ENCODE data around the gene SLC25A26.
A peak's percentile ranks its signal among the peaks of the same experiment; 100 is the strongest.

The SLC25A26 gene

DNA sequence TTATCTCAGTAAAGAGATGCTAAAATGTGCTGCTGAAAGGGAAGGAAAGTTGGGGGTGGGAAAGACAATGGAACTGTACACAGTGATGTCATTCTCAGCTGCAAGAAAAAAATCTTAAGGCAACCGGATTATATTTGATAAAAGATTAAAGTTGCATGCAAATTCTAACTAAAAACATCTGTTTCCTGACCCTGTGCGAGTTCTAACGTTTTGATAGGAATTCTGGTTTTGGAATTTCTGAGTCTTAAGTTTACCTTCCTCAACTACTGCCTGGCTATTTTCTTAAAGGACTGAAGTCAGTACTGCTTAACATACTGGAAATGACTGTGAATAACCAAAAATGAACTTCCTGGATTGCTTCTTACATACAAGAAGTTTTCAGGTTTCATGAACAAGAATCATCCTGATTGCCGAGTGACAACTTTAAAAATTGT, 115.5 kb downstream of the SLC25A26 start:
- DNase-seq = no peak

- DNase-seq = no peak
These were observed 118.1 kb downstream of the SLC25A26 start for GRCh38 chr3:66338927-66339326.

- DNase-seq = no peak
These were observed 122.0 kb downstream of the SLC25A26 start for GRCh38 chr3:66342717-66343356.

DNA sequence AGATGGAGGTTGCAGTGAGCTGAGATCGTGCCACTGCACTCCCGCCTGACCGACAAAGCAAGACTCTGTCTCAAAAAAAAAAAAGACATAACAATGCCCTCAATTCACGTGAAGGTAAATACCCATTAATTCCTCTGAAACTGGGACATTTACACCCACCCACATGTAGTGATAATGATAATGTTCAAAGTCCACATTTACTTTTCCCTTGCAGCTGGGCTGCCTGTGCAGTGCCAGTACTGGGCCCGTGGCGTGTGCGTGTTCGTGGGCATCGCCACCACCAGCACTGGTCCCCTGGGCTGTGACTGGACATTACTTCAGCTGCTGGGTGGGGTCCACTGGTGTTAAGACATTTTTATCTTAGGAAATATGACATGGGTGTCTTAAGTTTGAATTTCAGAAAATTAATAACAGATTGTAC, 123.6 kb downstream of the SLC25A26 start:
- DNase-seq = no peak

GRCh38 chr3:66344848-66345578, 124.2 kb downstream of the SLC25A26 start:
- no peak for DNase-seq

- no peak for DNase-seq
These were observed 127.9 kb downstream of the SLC25A26 start for GRCh38 chr3:66348704-66349103.

DNA sequence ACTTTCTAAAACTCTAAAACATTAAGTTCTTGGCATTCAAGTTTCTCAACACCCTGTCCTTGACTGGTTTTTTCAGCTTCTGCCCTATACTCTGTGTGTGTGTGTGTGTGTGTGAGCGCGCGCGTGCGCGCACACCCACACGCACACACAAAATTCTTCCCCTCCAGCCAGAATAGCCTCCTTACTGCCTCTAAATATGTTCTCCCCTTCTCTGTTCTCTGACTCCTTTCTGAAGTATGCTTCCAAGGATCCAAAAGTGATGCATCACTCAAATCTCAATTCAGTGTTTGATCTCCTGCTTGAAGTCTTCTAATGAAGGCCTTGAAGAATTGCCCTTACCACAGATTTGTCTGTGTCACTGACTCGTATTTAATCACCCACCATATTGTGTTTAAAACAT, 129.8 kb downstream of the SLC25A26 start:
- no peak for DNase-seq

DNA sequence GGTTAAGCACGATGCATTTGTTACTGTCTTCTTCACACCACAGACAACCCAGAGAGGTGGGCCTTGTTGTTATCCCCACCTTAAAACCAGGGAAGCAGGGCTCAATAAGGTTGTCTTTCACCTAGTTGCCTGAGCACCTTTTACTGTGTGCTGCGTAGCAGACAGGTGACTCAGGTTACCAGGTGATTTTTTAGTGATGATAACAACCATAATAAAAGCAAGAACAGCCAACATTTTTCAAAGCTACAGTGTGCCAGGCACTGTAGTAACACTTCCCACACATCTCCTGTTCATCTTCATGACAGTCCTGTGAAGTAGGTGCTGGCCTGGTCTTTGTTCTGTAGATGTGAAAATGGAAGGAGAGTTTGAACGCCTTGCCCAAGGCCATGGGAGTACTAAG, 132.2 kb downstream of the SLC25A26 start:
- DNase-seq = no peak

- no peak for DNase-seq
These were observed 132.7 kb downstream of the SLC25A26 start for GRCh38 chr3:66353530-66353929.

DNA sequence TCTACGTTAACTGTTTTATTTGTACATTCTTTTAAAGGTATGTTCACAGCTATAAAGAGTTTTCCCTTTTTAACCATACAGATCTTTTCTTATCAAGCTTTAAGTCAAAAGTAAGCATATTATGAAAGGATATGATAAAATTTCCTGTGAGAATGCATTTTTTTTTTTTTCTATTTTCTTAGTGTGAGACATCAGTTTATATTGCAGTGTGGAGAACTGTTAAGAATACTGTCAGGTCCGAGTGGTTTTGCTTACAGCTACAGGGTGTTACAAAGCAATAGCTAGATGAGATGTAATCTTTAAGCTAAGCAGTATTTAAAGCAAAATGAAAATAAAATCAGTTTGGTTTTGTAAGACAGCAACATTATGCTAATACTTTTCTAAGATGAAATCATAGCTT, 133.2 kb downstream of the SLC25A26 start:
- DNase-seq = no peak

- no peak for DNase-seq
These were observed 134.6 kb downstream of the SLC25A26 start for GRCh38 chr3:66355394-66355793.

- DNase-seq = no peak
These were observed 135.2 kb downstream of the SLC25A26 start for GRCh38 chr3:66355997-66356396.

DNA sequence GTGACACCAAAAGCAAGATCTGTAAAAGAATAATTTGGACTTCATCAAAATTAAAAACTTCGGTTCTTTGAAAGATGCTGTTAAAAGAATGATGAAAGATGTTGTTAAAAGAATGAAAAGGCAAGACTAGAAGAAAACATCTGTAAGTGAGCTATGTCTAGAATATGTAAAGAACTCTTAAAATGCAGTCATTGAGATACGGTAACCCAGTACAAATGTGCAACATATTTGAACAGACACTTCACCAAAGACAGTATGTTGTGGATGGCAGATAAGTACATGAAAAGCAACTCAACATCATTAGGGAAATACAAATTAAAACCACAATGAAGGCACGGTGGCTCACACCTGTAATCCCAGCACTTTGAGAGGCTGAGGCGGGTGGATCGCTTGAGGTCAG, 140.6 kb downstream of the SLC25A26 start:
- DNase-seq = no peak

- no peak for DNase-seq
These were observed 141.7 kb downstream of the SLC25A26 start for GRCh38 chr3:66362541-66362941.

DNA sequence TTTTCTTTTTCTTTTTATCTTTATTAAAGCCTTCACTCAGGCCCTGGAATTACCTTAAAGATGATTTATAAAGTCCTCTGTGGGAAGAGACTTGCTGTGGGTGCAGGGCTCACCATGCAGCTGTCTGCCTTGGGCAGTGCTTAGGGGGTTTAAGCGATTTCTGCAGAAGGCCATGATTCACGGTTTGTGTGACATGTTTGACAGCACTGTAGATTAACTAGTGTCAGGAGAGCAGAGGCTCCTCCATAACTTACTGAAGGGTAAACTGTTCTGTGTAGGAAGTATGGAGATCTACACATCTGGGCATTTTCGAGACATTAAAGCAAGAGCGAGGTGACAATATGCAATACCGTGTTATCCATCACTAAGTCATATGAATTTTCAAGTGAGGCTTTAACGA, 142.3 kb downstream of the SLC25A26 start:
- no peak for DNase-seq

GRCh38 chr3:66365080-66365479, 144.3 kb downstream of the SLC25A26 start:
- DNase-seq = no peak

DNA sequence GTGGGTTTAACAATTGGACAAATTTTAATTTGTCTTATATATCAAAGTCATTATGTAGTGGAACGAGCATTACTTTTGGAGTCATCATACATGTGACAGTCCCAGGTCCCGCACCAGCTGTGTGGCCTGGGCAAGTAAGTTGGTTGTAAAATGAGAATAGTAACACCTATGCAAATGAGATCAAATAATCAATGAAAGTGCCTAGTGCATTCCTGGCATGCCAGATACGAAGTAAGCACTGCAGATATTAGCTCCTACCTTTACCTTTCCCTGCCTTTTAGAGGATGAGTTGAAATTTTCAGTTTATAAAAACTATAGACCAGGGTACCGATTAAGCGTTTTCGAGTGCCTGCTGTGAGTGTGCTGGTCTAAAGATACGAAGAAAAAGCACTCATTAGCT, 145.9 kb downstream of the SLC25A26 start:
- DNase-seq = no peak

DNA sequence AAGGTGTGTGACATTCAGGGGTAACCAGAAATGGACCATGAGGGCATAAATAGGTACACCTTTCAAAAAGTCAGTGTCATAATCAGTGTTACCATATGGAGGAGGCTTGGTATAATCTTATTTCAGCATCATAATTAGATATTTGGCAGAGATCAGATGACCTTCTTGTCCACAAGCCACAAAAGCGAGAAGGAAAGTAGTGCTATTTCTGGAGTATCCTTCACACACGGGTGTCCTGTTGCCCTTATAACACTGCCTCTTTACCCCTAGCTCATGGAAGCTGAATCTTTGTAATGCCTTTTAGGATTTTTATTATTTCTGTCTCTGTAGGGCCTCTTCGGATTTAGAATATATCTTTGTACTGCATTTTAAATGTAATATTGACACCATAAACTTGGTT, 147.2 kb downstream of the SLC25A26 start:
- DNase-seq = no peak

DNA sequence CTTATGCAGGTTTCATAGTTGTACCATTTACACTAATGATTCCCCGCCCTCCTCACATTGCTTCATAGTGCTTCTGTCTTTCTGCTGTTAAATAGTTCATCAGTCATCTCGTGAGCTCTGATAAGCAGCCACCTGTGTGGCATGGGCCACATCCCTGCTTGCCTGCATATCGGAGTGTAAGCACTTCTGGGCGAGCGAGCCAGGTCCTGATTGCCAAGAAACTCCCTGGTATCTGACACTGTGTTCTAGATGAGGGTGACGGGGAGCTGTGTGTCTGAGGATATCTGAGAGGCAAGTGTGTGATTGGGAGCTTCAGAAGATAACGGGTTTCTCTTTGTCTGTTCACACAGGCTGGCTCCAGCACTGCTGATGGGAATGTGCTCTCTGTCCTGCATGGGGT, 149.4 kb downstream of the SLC25A26 start:
- no peak for DNase-seq

GRCh38 chr3:66371432-66371831, 150.6 kb downstream of the SLC25A26 start:
- no peak for DNase-seq

GRCh38 chr3:66372681-66373350, 152.0 kb downstream of the SLC25A26 start:
- peak; percentile 56 for DNase-seq

- DNase-seq = no peak
These were observed 155.8 kb downstream of the SLC25A26 start for GRCh38 chr3:66376568-66376967.

DNA sequence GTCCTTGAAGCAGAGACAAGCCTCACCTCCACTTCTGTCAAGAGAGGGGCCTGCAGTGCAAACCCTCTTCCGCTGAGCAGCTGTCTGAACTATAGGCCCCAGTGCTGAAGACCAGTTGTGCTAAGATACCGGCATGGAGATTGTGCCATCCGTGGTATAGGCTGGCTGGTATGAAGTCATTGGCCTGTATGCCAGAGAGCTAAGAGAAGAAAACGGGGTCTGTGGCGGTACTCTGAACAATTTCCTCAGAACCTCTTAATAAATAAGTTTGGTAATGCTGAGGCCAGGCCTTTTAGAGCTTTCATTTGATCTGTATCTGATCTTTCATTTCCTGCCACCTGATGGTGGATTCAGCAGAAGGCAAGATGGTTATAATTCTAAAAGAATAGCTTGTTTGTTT, 157.0 kb downstream of the SLC25A26 start:
- no peak for DNase-seq

GRCh38 chr3:66378256-66378655, 157.5 kb downstream of the SLC25A26 start:
- peak; percentile 43 for DNase-seq
